Kidney (tissue), 14 donors: ENCODE data around the gene NOM1. TPM values are rescaled to one million over a fixed set of nuclear protein-coding genes. Genes with fewer than 3 reads are reported as not detected.
"Not testable (repeated sequence)": the region's sequence is repeated elsewhere in the genome, so short reads cannot be mapped to it uniquely, and the experiment has no call there.

Experiments used
- DNase-seq, 5 donors: peaks; one replicate each; pipeline ENCODE4 v3.0.0-alpha.2; 2013 to 2020
- FAIRE-seq: peaks from 2 replicates; lab custom pipeline; 2012; peaks lifted over from hg19 to GRCh38; lab: Jason Lieb, UNC
- H3K27ac ChIP-seq, 2 donors: one replicate each; pipeline ENCODE4 v1.7.0; 2013; ENCODE audit warnings: low read depth in 2 of 2, low read length in 2 of 2, inconsistent platforms in 1 of 2
- H3K27me3 ChIP-seq: one replicate; pipeline ENCODE4 v1.7.1; 2013; ENCODE audit warnings: low read length, inconsistent platforms; ENCODE audit not compliant: control insufficient read depth, insufficient read depth
- H3K36me3 ChIP-seq, 3 donors: one replicate each; pipeline versions ENCODE4 v1.7.0 to v1.7.1; 2013; ENCODE audit warnings: low read length in 3 of 3, control low read depth in 1 of 3, inconsistent platforms in 1 of 3; ENCODE audit not compliant: insufficient read depth in 3 of 3, control insufficient read depth in 2 of 3
- H3K4me1 ChIP-seq, 3 donors: one replicate each; pipeline versions ENCODE4 v1.7.0 to v1.7.1; 2013; ENCODE audit warnings: low read length in 3 of 3, inconsistent platforms in 1 of 3, low read depth in 1 of 3; ENCODE audit not compliant: control insufficient read depth in 2 of 3, insufficient read depth in 2 of 3
- H3K4me3 ChIP-seq, 3 donors: one replicate each; pipeline versions ENCODE4 v1.7.0 to v1.8.1; 2013; ENCODE audit warnings: low read length in 3 of 3, control low read depth in 1 of 3, inconsistent platforms in 1 of 3
- H3K9ac ChIP-seq, 3 donors: one replicate each; pipeline versions ENCODE4 v1.7.0 to v1.7.1; 2013; ENCODE audit warnings: low read length in 3 of 3, control low read depth in 1 of 3, inconsistent platforms in 1 of 3
- H3K9me3 ChIP-seq, 3 donors: one replicate each; pipeline versions ENCODE4 v1.7.0 to v1.7.1; 2013; ENCODE audit warnings: low read length in 3 of 3, control low read depth in 1 of 3, inconsistent platforms in 1 of 3; ENCODE audit not compliant: control insufficient read depth in 2 of 3, insufficient read depth in 1 of 3
- CTCF ChIP-seq: IDR thresholded peaks from 3 replicates; pipeline ENCODE4 v1.5.1; 2012; ENCODE audit warnings: mild to moderate bottlenecking, moderate library complexity, borderline replicate concordance; ENCODE audit not compliant: insufficient read depth; ENCODE audit errors: extremely low read depth
- intact Hi-C: fragments of 100-400 bp; cut with DNase I; formaldehyde crosslinking; loops from one replicate; pipeline ENCODE4 v1.11.1; 2022
- polyA plus RNA-seq: library from polyadenylated mRNA; stranded (reverse); fragments of 350-450 nt; fragmentation: Illumina TruSeq; extraction: RNeasy Lipid Tissue Mini Kit (QIAGEN cat#74804); gene quantifications from one replicate; pipeline ENCODE4 v1.2.3, GENCODE V29; 2014; ENCODE audit warnings: low read depth, low replicate concordance; ENCODE audit not compliant: insufficient read depth
- total RNA-seq: library from RNA; stranded (reverse); fragmentation: NEBNext Ultra II Directional; extraction: Animal tissue kit (Norgen Biotek cat#: 25700); gene quantifications from one replicate; pipeline ENCODE4 v1.2.1, GENCODE V29; 2021
- donor health status: control.
- donor health status: control.
- donor health status: control.
- donor health status: control.
- donor health status: control.
- donor health status: DM: yes; HTN: yes; CAD: no.
- donor health status: Normal renal cell carcinoma (clear cell type).

NOM1 gene
- total and polyA plus RNA-seq, 2 donors from 2014 or later, result 5.8 to 17.6 TPM

DNA sequence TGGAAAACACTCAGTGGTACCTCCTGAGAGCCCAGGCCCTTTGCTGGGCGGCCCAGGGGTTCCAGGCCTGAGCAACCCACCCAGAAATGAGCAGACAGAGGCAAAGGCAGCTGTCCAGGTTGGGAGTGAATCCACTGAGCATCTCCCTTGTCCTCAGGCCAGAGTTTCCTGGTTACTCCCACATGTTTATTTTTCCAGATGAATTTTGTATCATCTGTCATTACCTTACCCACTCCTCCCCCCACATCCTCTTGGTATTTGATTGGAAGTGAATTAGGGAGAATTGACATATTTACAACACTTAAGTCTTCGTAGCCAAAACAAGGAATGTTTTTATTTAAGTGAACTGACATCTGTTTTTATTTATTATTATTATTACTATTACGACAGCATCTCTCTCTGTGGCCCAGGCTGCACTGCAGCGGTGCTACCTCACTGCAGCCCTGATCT lies 43.3 kb upstream of the NOM1 start:
- FAIRE-seq (no peak), DNase-seq (peak in 1 of 5 donors; percentile 13)
- H3K27me3 ChIP-seq, result no peaks in the 10 kb centered on the region
- no peak overlapping the region for H3K27ac ChIP-seq
- no peaks in the 10 kb centered on the region for H3K4me1 ChIP-seq
- TF ChIP-seq CTCF, result no peak
- no peaks in the 10 kb centered on the region for H3K9me3 ChIP-seq
- no peak overlapping the region for H3K9ac ChIP-seq
- intact Hi-C loops, result no loop called here
- no peak overlapping the region for H3K4me3 ChIP-seq
- H3K36me3 ChIP-seq, result no peaks in the 10 kb centered on the region

- intact Hi-C loops, result no loop called here
- Histone ChIP-seq H3K4me3 (no peak overlapping the region), H3K36me3 (no peaks in the 10 kb centered on the region), H3K9ac (no peak overlapping the region), H3K27ac (no peak overlapping the region), H3K27me3 (no peaks in the 10 kb centered on the region), H3K9me3 (no peaks in the 10 kb centered on the region), H3K4me1 (no peaks in the 10 kb centered on the region)
- no peak for TF ChIP-seq CTCF
- no peak for FAIRE-seq
- DNase-seq, result peak in 1 of 5 donors; percentile 15
These were observed 41.9 kb upstream of the NOM1 start for GRCh38 chr7:156907656-156908055.

DNA sequence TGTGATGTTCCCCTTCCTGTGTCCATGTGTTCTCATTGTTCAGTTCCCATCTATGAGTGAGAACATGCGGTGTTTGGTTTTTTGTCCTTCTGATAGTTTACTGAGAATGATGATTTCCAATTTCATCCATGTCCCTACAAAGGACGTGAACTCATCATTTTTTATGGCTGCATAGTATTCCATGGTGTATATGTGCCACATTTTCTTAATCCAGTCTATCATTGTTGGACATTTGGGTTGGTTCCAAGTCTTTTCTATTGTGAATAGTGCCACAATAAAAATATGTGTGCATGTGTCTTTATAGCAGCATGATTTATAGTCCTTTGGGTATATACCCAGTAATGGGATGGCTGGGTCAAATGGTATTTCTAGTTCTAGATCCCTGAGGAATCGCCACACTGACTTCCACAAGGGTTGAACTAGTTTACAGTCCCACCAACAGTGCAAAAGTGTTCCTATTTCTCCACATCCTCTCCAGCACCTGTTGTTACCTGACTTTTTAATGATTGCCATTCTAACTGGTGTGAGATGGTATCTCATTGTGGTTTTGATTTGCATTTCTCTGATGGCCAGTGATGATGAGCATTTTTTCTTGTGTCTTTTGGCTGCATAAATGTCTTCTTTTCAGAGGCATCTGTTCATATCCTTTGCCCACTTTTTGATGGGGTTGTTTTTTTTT lies 39.8 kb upstream of the NOM1 start:
- H3K4me3 ChIP-seq, intact Hi-C loops, H3K4me1 ChIP-seq, H3K27ac ChIP-seq, H3K9me3 ChIP-seq, FAIRE-seq, H3K36me3 ChIP-seq, H3K9ac ChIP-seq, DNase-seq, H3K27me3 ChIP-seq: not testable (repeated sequence)

GRCh38 chr7:156918635-156919034 lies 30.9 kb upstream of the NOM1 start:
- no peaks in the 10 kb centered on the region for H3K36me3 ChIP-seq
- H3K27me3 ChIP-seq, result no peaks in the 10 kb centered on the region
- no peak for TF ChIP-seq CTCF
- intact Hi-C loops, result no loop called here
- no peak overlapping the region for H3K4me3 ChIP-seq
- no peaks in the 10 kb centered on the region for H3K4me1 ChIP-seq
- FAIRE-seq, result no peak
- H3K9ac ChIP-seq, result no peak overlapping the region
- H3K9me3 ChIP-seq, result no peaks in the 10 kb centered on the region
- no peak overlapping the region for H3K27ac ChIP-seq
- DNase-seq, result no peak
